ENCODE data around the gene CFAP206. TPM values are rescaled to one million over a fixed set of nuclear protein-coding genes. Genes with fewer than 3 reads are reported as not detected.

Gene CFAP206
- total and polyA plus RNA-seq, 10 donors = 0.06 to 0.46 (median 0.16) TPM; not detected in 6

- 79 to 89% (median 81%) methylated on average over 3 of the region's 3 CpGs for WGBS, 5 donors
- intact Hi-C loops (cut with DNase I; ENCODE audit: low total_unique reads) = no loop called here
Observed at GRCh38 chr6:87401832-87402231, 5.9 kb upstream of the CFAP206 start.

GRCh38 chr6:87407561-87407900 is 241 bp upstream of the CFAP206 start:
- Histone ChIP-seq H3K36me3 (no peaks in the 10 kb centered on the region), H3K4me1 (peaks cover 0 to 17% (median 9%) of the 10 kb centered on the region in 6 donors), H3K27me3 (replicated peaks in 1 of 7) (peaks cover 0 to 13% (median 0%) of the 10 kb centered on the region in 7 donors), H3K4me3 (peak overlapping the region; percentile 86 to 100 (median 100)), H3K27ac (peak overlapping the region in 7 of 8 donors; percentile 73 to 89 (median 83)), H3K9me3 (no peaks in the 10 kb centered on the region)
- DNase-seq = no peak
- intact Hi-C loops (cut with DNase I; ENCODE audit: low total_unique reads) = no loop called here
- TF ChIP-seq CTCF (IDR thresholded peaks at IDR 0.05 in 8 of 11, conservative IDR thresholded peaks at IDR 0.05 in 3 of 11) (no peak), POLR2AphosphoS5 (IDR thresholded peaks at IDR 0.05) (no peak), POLR2A (IDR thresholded peaks at IDR 0.05) (no peak)
- 0 to 1% (median 1%) methylated on average over 10 of the region's 10 CpGs for WGBS, 5 donors

More at GRCh38 chr6:87401832-87402231, 5.9 kb upstream of the CFAP206 start:
- Histone ChIP-seq H3K27ac (no peak overlapping the region), H3K9me3 (no peaks in the 10 kb centered on the region), H3K4me3 (no peak overlapping the region), H3K4me1 (peaks cover 0 to under 1% (median 0%) of the 10 kb centered on the region in 6 donors), H3K36me3 (no peaks in the 10 kb centered on the region), H3K27me3 (replicated peaks in 1 of 7) (peaks cover 0 to 8% (median 0%) of the 10 kb centered on the region in 7 donors)
- DNase-seq = no peak
- no peak for TF ChIP-seq CTCF (IDR thresholded peaks at IDR 0.05 in 8 of 11, conservative IDR thresholded peaks at IDR 0.05 in 3 of 11)
- TF ChIP-seq POLR2AphosphoS5 (IDR thresholded peaks at IDR 0.05) = no peak
- TF ChIP-seq POLR2A (IDR thresholded peaks at IDR 0.05) = no peak

GRCh38 chr6:87408721-87409155 is 966 bp downstream of the CFAP206 start:
- H3K4me3 ChIP-seq = peak overlapping the region; percentile 86 to 100 (median 100)
- no peaks in the 10 kb centered on the region for H3K36me3 ChIP-seq
- peak overlapping the region in 7 of 8 donors; percentile 52 to 89 (median 83) for H3K27ac ChIP-seq
- peaks cover 0 to 17% (median 9%) of the 10 kb centered on the region in 6 donors for H3K4me1 ChIP-seq
- DNase-seq = no peak
- intact Hi-C loops (cut with DNase I; ENCODE audit: low total_unique reads) = no loop called here
- 40 to 49% (median 46%) methylated on average over 5 of the region's 5 CpGs for WGBS, 5 donors
- peaks cover 0 to 15% (median 0%) of the 10 kb centered on the region in 7 donors for H3K27me3 ChIP-seq (replicated peaks in 1 of 7)
- H3K9me3 ChIP-seq = no peaks in the 10 kb centered on the region
- TF ChIP-seq CTCF (IDR thresholded peaks at IDR 0.05 in 8 of 11, conservative IDR thresholded peaks at IDR 0.05 in 3 of 11) = no peak
- no peak for TF ChIP-seq POLR2A (IDR thresholded peaks at IDR 0.05)
- no peak for TF ChIP-seq POLR2AphosphoS5 (IDR thresholded peaks at IDR 0.05)

GRCh38 chr6:87419266-87419665 is 11.5 kb downstream of the CFAP206 start:
- no peak for TF ChIP-seq POLR2A (IDR thresholded peaks at IDR 0.05)
- TF ChIP-seq CTCF (IDR thresholded peaks at IDR 0.05 in 8 of 11, conservative IDR thresholded peaks at IDR 0.05 in 3 of 11) = no peak
- TF ChIP-seq POLR2AphosphoS5 (IDR thresholded peaks at IDR 0.05) = no peak
- intact Hi-C loops (cut with DNase I; ENCODE audit: low total_unique reads) = no loop called here

More at GRCh38 chr6:87419266-87419665, 11.5 kb downstream of the CFAP206 start:
- Histone ChIP-seq H3K27me3 (replicated peaks in 1 of 7) (no peaks in the 10 kb centered on the region), H3K4me3 (no peak overlapping the region), H3K36me3 (no peaks in the 10 kb centered on the region), H3K9me3 (no peaks in the 10 kb centered on the region), H3K27ac (no peak overlapping the region), H3K4me1 (no peaks in the 10 kb centered on the region)
- WGBS, 5 donors = 81 to 93% (median 89%) methylated on average over 2 of the region's 2 CpGs
- no peak for DNase-seq

Measured in spleen (tissue), 11 donors.